GM18873 (cell line): Measurements from ENCODE around the gene SYT2.
"Not testable (repeated sequence)": the region's sequence is repeated elsewhere in the genome, so short reads cannot be mapped to it uniquely, and the experiment has no call there.

Experiments
- ATAC-seq: cut with Tn5 transposase; IDR thresholded peaks from one replicate; pipeline ENCODE4 v1.9.1; 2021; ENCODE audit warnings: mild to moderate bottlenecking, moderate library complexity, moderate number of reproducible peaks; ENCODE audit not compliant: unreplicated experiment, low FRiP score

Gene SYT2

GRCh38 chr1:202556037-202556436 lies 154.2 kb downstream of the SYT2 start:
- not testable (repeated sequence) for ATAC-seq

GRCh38 chr1:202554619-202555018 lies 155.6 kb downstream of the SYT2 start:
- ATAC-seq: not testable (repeated sequence)

GRCh38 chr1:202553560-202554038 lies 156.7 kb downstream of the SYT2 start:
- ATAC-seq: peak; percentile 49

GRCh38 chr1:202553078-202553477 lies 157.2 kb downstream of the SYT2 start:
- not testable (repeated sequence) for ATAC-seq

- ATAC-seq: not testable (repeated sequence)
Observed at GRCh38 chr1:202552615-202553014, 157.6 kb downstream of the SYT2 start.

GRCh38 chr1:202551683-202552082 lies 158.6 kb downstream of the SYT2 start:
- no peak for ATAC-seq

GRCh38 chr1:202550088-202550487 lies 160.2 kb downstream of the SYT2 start:
- ATAC-seq: not testable (repeated sequence)

- no peak for ATAC-seq
Observed at GRCh38 chr1:202547215-202547614, 163.0 kb downstream of the SYT2 start.

- peak; percentile 77 for ATAC-seq
Observed at GRCh38 chr1:202546796-202547195, 163.5 kb downstream of the SYT2 start.

- not testable (repeated sequence) for ATAC-seq
Observed at GRCh38 chr1:202546377-202546776, 163.9 kb downstream of the SYT2 start.

GRCh38 chr1:202545647-202546303 lies 164.5 kb downstream of the SYT2 start:
- not testable (repeated sequence) for ATAC-seq

- ATAC-seq: not testable (repeated sequence)
Observed at GRCh38 chr1:202544766-202545449, 165.3 kb downstream of the SYT2 start.

- not testable (repeated sequence) for ATAC-seq
Observed at GRCh38 chr1:202543537-202543936, 166.7 kb downstream of the SYT2 start.

GRCh38 chr1:202542415-202542814 lies 167.8 kb downstream of the SYT2 start:
- not testable (repeated sequence) for ATAC-seq

- not testable (repeated sequence) for ATAC-seq
Observed at GRCh38 chr1:202540858-202541257, 169.4 kb downstream of the SYT2 start.
